HCT116 (cell line): ENCODE data around the gene CASP1. TPM values are rescaled to one million over a fixed set of nuclear protein-coding genes. Genes with fewer than 3 reads are reported as not detected.
"Not testable (repeated sequence)": the region's sequence is repeated elsewhere in the genome, so short reads cannot be mapped to it uniquely, and the experiment has no call there.

Experiments used
- ATAC-seq: fragments of 200-7000 bp; cut with Tn5 transposase; 2 replicates; pipeline ENCODE4 v1.9.1; 2020; ENCODE audit warnings: mild to moderate bottlenecking, moderate library complexity
- BruUV-seq: library from RNA; stranded (reverse); fragments of 400-500 nt; replicated peaks from 2 replicates; lab custom pipeline; 2021; lab: Mats Ljungman, UMichigan
- CTCF ChIA-PET: fragments of 300-600 bp; sonication (Branson Sonifier 250); formaldehyde crosslinking; loops from one replicate; lab custom pipeline; 2021; ENCODE audit warnings: antibody characterized with exemption; lab: Charles Lee
- POLR2A ChIA-PET: fragments of 300-600, 350-600 bp; sonication (Branson Sonifier 250); formaldehyde crosslinking; loops from one replicate; lab custom pipeline; 2021; ENCODE audit warnings: antibody characterized with exemption; lab: Charles Lee
- RAD21 ChIA-PET, 2 experiments: fragments of 300-600 bp; sonication (Branson Sonifier 250); formaldehyde crosslinking; loops; one replicate each; lab custom pipeline; 2023; ENCODE audit warnings: low total read pairs in 2 of 2; ENCODE audit not compliant: uncharacterized antibody in 2 of 2, unreplicated experiment in 2 of 2, low non-redundant PET in 1 of 2; lab: Charles Lee
- DNase-seq: peaks from one replicate; pipeline ENCODE4 v3.0.0-alpha.2; 2010; ENCODE audit warnings: low read depth, low spot score
- H2AFZ ChIP-seq: fragments of 200-600 bp; shearing (Covaris generic), sonication (generic); 2 replicates; pipeline ENCODE4 v1.6.1; 2017; ENCODE audit warnings: low read depth, mixed run types, mixed read lengths, antibody characterized with exemption, low read length; ENCODE audit not compliant: poor library complexity, severe bottlenecking
- H3K27ac ChIP-seq: 2 replicates; pipeline ENCODE4 v1.5.1; 2012; ENCODE audit warnings: low read depth, low read length
- H3K27me3 ChIP-seq: fragments of 200-600 bp; sonication (generic); 2 replicates; pipeline ENCODE4 v1.6.1; 2016; ENCODE audit warnings: mixed run types, low read length, mixed read lengths; ENCODE audit not compliant: insufficient read depth
- H3K36me3 ChIP-seq, 2 experiments: fragments of 200-500 bp in 1 of 2; fragments of 200-600 bp in 1 of 2; sonication (Bioruptor generic) in 1 of 2; sonication (generic) in 1 of 2; 2 replicates each; pipeline versions ENCODE4 v1.5.1 to v1.6.1; 2014 to 2016; ENCODE audit warnings: low read length in 2 of 2, inconsistent platforms in 1 of 2, mixed read lengths in 1 of 2, mixed run types in 1 of 2; ENCODE audit not compliant: insufficient read depth in 2 of 2, control insufficient read depth in 1 of 2
- H3K4me1 ChIP-seq, 2 experiments: fragments of 200-600 bp in 1 of 2; sonication (generic) in 1 of 2; 2 replicates each; pipeline versions ENCODE4 v1.5.1 to v1.6.1; 2012 to 2017; ENCODE audit warnings: low read length in 2 of 2, inconsistent platforms in 1 of 2, mild to moderate bottlenecking in 1 of 2, mixed read lengths in 1 of 2, mixed run types in 1 of 2, moderate library complexity in 1 of 2; ENCODE audit not compliant: insufficient read depth in 2 of 2, control insufficient read depth in 1 of 2
- H3K4me2 ChIP-seq: fragments of 200-600 bp; sonication (generic); 2 replicates; pipeline ENCODE4 v1.6.1; 2017; ENCODE audit warnings: mixed run types, low read length, mixed read lengths
- H3K4me3 ChIP-seq, 2 experiments: fragments of 200-600 bp in 1 of 2; sonication (generic) in 1 of 2; replicated peaks in 1 of 2; 2 replicates each; pipeline ENCODE4 v1.5.1; 2011 to 2016; ENCODE audit warnings: low read length in 2 of 2, control low read depth in 1 of 2, low read depth in 1 of 2, mild to moderate bottlenecking in 1 of 2, mixed read lengths in 1 of 2, mixed run types in 1 of 2
- H3K79me2 ChIP-seq: fragments of 200-600 bp; sonication (generic); 2 replicates; pipeline ENCODE4 v1.6.1; 2017; ENCODE audit warnings: mild to moderate bottlenecking, mixed run types, low read length, moderate library complexity, mixed read lengths; ENCODE audit not compliant: insufficient read depth
- H3K9ac ChIP-seq: fragments of 200-600 bp; sonication (generic); 2 replicates; pipeline ENCODE4 v1.6.1; 2016; ENCODE audit warnings: low read length, mixed read lengths
- H3K9me2 ChIP-seq: fragments of 200-600 bp; sonication (generic), shearing (Covaris generic); 2 replicates; pipeline ENCODE4 v1.6.1; 2017; ENCODE audit warnings: mixed run types, mild to moderate bottlenecking, moderate library complexity; ENCODE audit not compliant: insufficient read depth
- H3K9me3 ChIP-seq, 2 experiments: fragments of 200-500 bp in 1 of 2; fragments of 200-600 bp in 1 of 2; sonication (Bioruptor generic) in 1 of 2; sonication (generic) in 1 of 2; 2 replicates each; pipeline ENCODE4 v1.6.1; 2014 to 2017; ENCODE audit warnings: low read length in 2 of 2, mixed read lengths in 2 of 2, inconsistent platforms in 1 of 2, low read depth in 1 of 2, mild to moderate bottlenecking in 1 of 2, mixed run types in 1 of 2, moderate library complexity in 1 of 2; ENCODE audit not compliant: control insufficient read depth in 1 of 2, insufficient read depth in 1 of 2
- H4K20me1 ChIP-seq: fragments of 200-600 bp; sonication (generic), shearing (Covaris generic); 2 replicates; pipeline ENCODE4 v1.6.1; 2017; ENCODE audit warnings: mixed run types, mild to moderate bottlenecking, moderate library complexity; ENCODE audit not compliant: insufficient read depth
- ATF3 ChIP-seq: IDR thresholded peaks from 2 replicates; pipeline ENCODE4 v1.6.1; 2012
- CBX3 ChIP-seq: IDR thresholded peaks from 2 replicates; pipeline ENCODE4 v1.6.1; 2012; ENCODE audit warnings: low read depth
- POLR2A ChIP-seq: IDR thresholded peaks from 2 replicates; pipeline ENCODE4 v1.7.0; 2011; ENCODE audit warnings: borderline replicate concordance; ENCODE audit not compliant: insufficient read depth, insufficient read length; ENCODE audit errors: extremely low read depth
- POLR2AphosphoS5 ChIP-seq: IDR thresholded peaks from 2 replicates; pipeline ENCODE4 v1.6.1; 2011; ENCODE audit warnings: mild to moderate bottlenecking, low read depth, low read length, moderate library complexity
- SIN3A ChIP-seq: IDR thresholded peaks from 2 replicates; pipeline ENCODE4 v1.6.1; 2012; ENCODE audit warnings: low read depth
- YY1 ChIP-seq: IDR thresholded peaks from 2 replicates; pipeline ENCODE4 v1.6.1; 2011; ENCODE audit warnings: low read length, low read depth, moderate library complexity, mild to moderate bottlenecking; ENCODE audit not compliant: insufficient replicate concordance; ENCODE audit errors: extremely low read depth
- ZBTB33 ChIP-seq: IDR thresholded peaks from 2 replicates; pipeline ENCODE4 v1.6.1; 2011; ENCODE audit warnings: mild to moderate bottlenecking, low read length, moderate library complexity; ENCODE audit not compliant: insufficient replicate concordance; ENCODE audit errors: extremely low read depth
- intact Hi-C: fragments of 100-400 bp; cut with micrococcal nuclease; formaldehyde crosslinking; loops from 2 replicates; pipeline ENCODE4 v1.10.0; 2022
- total RNA-seq: library from RNA; stranded (reverse); gene quantifications from one replicate; pipeline ENCODE4 v1.2.1, GENCODE V29; 2021; ENCODE audit not compliant: unreplicated experiment
- TF ChIP-seq, protein P1 (sequence below): IDR thresholded peaks from 2 replicates; pipeline ENCODE4 v1.6.1; 2012

The CASP1 gene
- total RNA-seq, 1 experiment from 2014 or later: not detected

DNA sequence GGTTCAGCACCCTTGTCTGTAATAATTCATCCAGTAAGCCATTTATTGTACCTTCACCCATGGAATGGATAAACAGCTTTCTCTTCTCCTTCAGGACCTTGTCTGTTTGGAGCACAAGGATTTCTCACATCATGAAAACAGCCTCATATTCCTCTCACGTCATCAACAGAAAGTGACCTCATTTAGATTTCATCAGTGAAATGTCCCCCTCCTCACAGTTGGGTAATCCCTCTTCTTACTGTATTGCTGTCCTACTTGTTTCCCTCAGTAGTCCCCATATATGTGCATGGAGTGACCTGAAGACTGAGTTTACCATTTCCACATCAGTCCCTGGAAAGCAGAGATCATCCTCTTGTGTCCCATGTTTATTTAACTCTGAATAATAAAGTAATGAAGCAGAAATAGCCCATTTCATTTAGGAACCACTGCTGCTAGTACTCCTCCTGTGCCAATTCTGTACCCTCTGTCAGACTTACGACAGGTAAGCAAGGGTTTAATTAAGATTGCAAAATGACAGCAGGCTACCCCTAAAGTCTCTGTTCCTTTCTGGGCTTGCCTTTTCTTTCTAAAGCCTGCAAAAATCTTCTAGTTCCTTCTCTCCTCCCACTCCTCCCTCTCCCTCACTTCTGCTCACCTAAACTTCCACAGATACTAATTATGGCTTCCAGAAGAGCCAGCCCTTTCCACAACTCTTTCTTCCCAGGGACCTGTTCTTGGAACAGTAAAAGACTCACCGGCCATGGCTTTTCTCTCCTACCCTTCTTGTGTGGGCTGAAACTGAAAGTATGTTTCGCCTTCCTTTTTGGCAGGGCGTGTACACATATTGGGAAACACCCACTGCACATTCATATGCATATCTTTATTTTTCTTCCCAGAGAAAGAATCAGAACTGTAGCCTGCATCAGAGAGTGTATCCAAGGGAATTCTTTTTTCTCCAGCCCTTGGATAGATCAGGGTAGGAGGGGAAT is 9.9 kb upstream of the CASP1 start, which contains the start of gene CARD16:
Gene CARD16, minus strand, starts transcription at position 779 of the 968 bp plus-strand sequence. Its CDS starts 38 bp downstream, at position 741.
- CTCF ChIA-PET, DNase-seq: not testable (repeated sequence)

GRCh38 chr11:105042178-105042577 is 7.2 kb upstream of the CASP1 start:
- Histone ChIP-seq H3K27ac (no peak overlapping the region), H3K4me2 (no peak overlapping the region), H4K20me1 (no peaks in the 10 kb centered on the region), H3K9ac (no peak overlapping the region), H2AFZ (no peak overlapping the region), H3K79me2 (no peaks in the 10 kb centered on the region), H3K36me3 (no peaks in the 10 kb centered on the region), H3K27me3 (no peaks in the 10 kb centered on the region), H3K9me2 (no peaks in the 10 kb centered on the region), H3K9me3 (no peaks in the 10 kb centered on the region), H3K4me1 (0 out of 4 replicates have a peak, but pooled peaks cover 0 to 2% of the 10 kb centered on the region in 2 experiments), H3K4me3 (no peak overlapping the region)
- ChIA-PET RAD21 (no interaction called here), CTCF (no interaction called here), POLR2A (no interaction called here)
- BruUV-seq: no TSS peak
- TF ChIP-seq SIN3A (no peak), ATF3 (no peak), CBX3 (no peak), POLR2A (no peak), YY1 (no peak), ZBTB33 (no peak), POLR2AphosphoS5 (no peak)
- TF ChIP-seq, protein P1, sequence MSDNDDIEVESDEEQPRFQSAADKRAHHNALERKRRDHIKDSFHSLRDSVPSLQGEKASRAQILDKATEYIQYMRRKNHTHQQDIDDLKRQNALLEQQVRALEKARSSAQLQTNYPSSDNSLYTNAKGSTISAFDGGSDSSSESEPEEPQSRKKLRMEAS: no peak
- ATAC-seq: no peak
- intact Hi-C loops: no loop called here
- DNase-seq: no peak

More for the DNA sequence above, 9.9 kb upstream of the CASP1 start, which contains the start of gene CARD16:
- BruUV-seq, H3K27ac ChIP-seq, H3K27me3 ChIP-seq, H3K9me2 ChIP-seq, H3K9ac ChIP-seq, H3K4me1 ChIP-seq, H4K20me1 ChIP-seq, H3K4me3 ChIP-seq, POLR2A ChIA-PET, H3K9me3 ChIP-seq, intact Hi-C loops, H3K79me2 ChIP-seq, RAD21 ChIA-PET, H3K36me3 ChIP-seq, ATAC-seq, H2AFZ ChIP-seq, H3K4me2 ChIP-seq: not testable (repeated sequence)
